Activated naive CD4-positive, alpha-beta T cell treated with anti-CD3 and anti-CD28 coated beads for 36 hours (primary cell): ENCODE data around the gene FHL3. TPM values are rescaled to one million over a fixed set of nuclear protein-coding genes. Genes with fewer than 3 reads are reported as not detected.
"Not testable (repeated sequence)": the region's sequence is repeated elsewhere in the genome, so short reads cannot be mapped to it uniquely, and the experiment has no call there.

Source experiments
- CTCF ChIA-PET: fragments of 350-600 bp; sonication (Branson Sonifier 250); formaldehyde crosslinking; loops from one replicate; lab custom pipeline; 2021; ENCODE audit warnings: antibody characterized with exemption; lab: Charles Lee
- DNase-seq: peaks from one replicate; pipeline ENCODE4 v3.0.0-alpha.2; 2020
- H3K27ac Mint-ChIP-seq: one replicate; pipeline ENCODE4 v1.8.0; 2021; ENCODE audit warnings: mild to moderate bottlenecking, mixed read lengths
- H3K27me3 Mint-ChIP-seq: one replicate; pipeline ENCODE4 v1.8.0; 2021; ENCODE audit warnings: low read depth, mixed read lengths
- H3K36me3 Mint-ChIP-seq: one replicate; pipeline ENCODE4 v1.8.0; 2021; ENCODE audit warnings: low read depth, mixed read lengths
- H3K4me1 Mint-ChIP-seq: one replicate; pipeline ENCODE4 v1.8.0; 2021; ENCODE audit warnings: low read depth, mixed read lengths
- H3K4me3 Mint-ChIP-seq: one replicate; pipeline ENCODE4 v1.8.0; 2021; ENCODE audit warnings: mild to moderate bottlenecking, moderate library complexity, mixed read lengths
- H3K9me3 Mint-ChIP-seq: one replicate; pipeline ENCODE4 v1.8.0; 2021; ENCODE audit warnings: mixed read lengths
- intact Hi-C: fragments of 100-400 bp; cut with micrococcal nuclease; formaldehyde crosslinking; loops from one replicate; pipeline ENCODE4 v1.15.1; 2023
- total RNA-seq, 2 experiments: library from RNA; stranded (reverse); gene quantifications; one replicate each; pipeline ENCODE4 v1.2.3, GENCODE V29; 2021

FHL3 gene
- total RNA-seq, 2 experiments from 2014 or later = 12.1 to 12.7 TPM

- no peak for DNase-seq
- no peaks in the 10 kb centered on the region for H3K27me3 Mint-ChIP-seq
- H3K9me3 Mint-ChIP-seq = no peaks in the 10 kb centered on the region
- CTCF ChIA-PET = interaction anchor here (0.7 to 1.1 kb wide), 2 partner anchors 8 to 19 kb away, joined by 3 to 4 read pairs; partner anchors contain the start of gene SF3A3
- intact Hi-C loops = loop anchor here (10.0 kb wide), 1 partner anchor 523 kb away; the partner anchor contains the start of gene ZC3H12A
- H3K27ac Mint-ChIP-seq = no peak overlapping the region
- peaks cover 38% of the 10 kb centered on the region for H3K4me1 Mint-ChIP-seq
- H3K4me3 Mint-ChIP-seq = no peak overlapping the region
- H3K36me3 Mint-ChIP-seq = peaks cover 6% of the 10 kb centered on the region
Measured at GRCh38 chr1:37998089-37998808, 7.1 kb downstream of the FHL3 start.

GRCh38 chr1:37997256-37998088 lies 7.8 kb downstream of the FHL3 start:
- no peak for DNase-seq
- CTCF ChIA-PET = interaction anchor here (0.7 kb wide), 1 partner anchor 18 kb away, joined by 3 read pairs; no protein-coding TSS in a partner anchor
- no peak overlapping the region for H3K27ac Mint-ChIP-seq
- H3K36me3 Mint-ChIP-seq = peaks cover 6% of the 10 kb centered on the region
- H3K4me3 Mint-ChIP-seq = no peak overlapping the region
- peaks cover 37% of the 10 kb centered on the region for H3K4me1 Mint-ChIP-seq
- H3K9me3 Mint-ChIP-seq = no peaks in the 10 kb centered on the region
- intact Hi-C loops = loop anchor here (10.0 kb wide), 1 partner anchor 523 kb away; the partner anchor contains the start of gene ZC3H12A
- no peaks in the 10 kb centered on the region for H3K27me3 Mint-ChIP-seq

GRCh38 chr1:37995751-37996345 lies 9.5 kb downstream of the FHL3 start:
- Mint-ChIP-seq H3K27me3 (no peaks in the 10 kb centered on the region), H3K27ac (peak overlapping the region; percentile 66), H3K36me3 (peaks cover 6% of the 10 kb centered on the region), H3K4me1 (peaks cover 37% of the 10 kb centered on the region), H3K9me3 (no peaks in the 10 kb centered on the region), H3K4me3 (peak overlapping the region; percentile 48)
- DNase-seq = peak; percentile 68
- intact Hi-C loops = loop anchor here (10.0 kb wide), 1 partner anchor 521 kb away; the partner anchor contains the start of gene ZC3H12A
- CTCF ChIA-PET = no interaction called here

GRCh38 chr1:37994886-37995566 lies 10.3 kb downstream of the FHL3 start:
- DNase-seq = no peak
- Mint-ChIP-seq H3K4me3 (peak overlapping the region; percentile 66), H3K4me1 (peaks cover 34% of the 10 kb centered on the region), H3K36me3 (peaks cover 6% of the 10 kb centered on the region), H3K9me3 (no peaks in the 10 kb centered on the region), H3K27me3 (no peaks in the 10 kb centered on the region), H3K27ac (peak overlapping the region; percentile 41)
- intact Hi-C loops = loop anchor here (10.0 kb wide), 1 partner anchor 520 kb away; the partner anchor contains the start of gene ZC3H12A
- CTCF ChIA-PET = interaction anchor here (1.7 kb wide), 1 partner anchor 15 kb away, joined by 13 read pairs; no protein-coding TSS in a partner anchor

GRCh38 chr1:37989361-37989930 lies 15.9 kb downstream of the FHL3 start:
- CTCF ChIA-PET = interaction anchor here (0.6 to 3.1 kb wide), 15 partner anchors 9 to 511 kb away, joined by 3 to 23 read pairs (median 4); partner anchors contain the start of gene UTP11
- Mint-ChIP-seq H3K27me3 (no peaks in the 10 kb centered on the region), H3K4me3 (peak overlapping the region; percentile 94), H3K36me3 (peaks cover 19% of the 10 kb centered on the region), H3K27ac (peak overlapping the region; percentile 88), H3K4me1 (peaks cover 19% of the 10 kb centered on the region), H3K9me3 (no peaks in the 10 kb centered on the region)
- intact Hi-C loops = loop anchor here (1.0 to 5.0 kb wide), 2 partner anchors 57 to 130 kb away; partner anchors contain the start of gene MTF1
- DNase-seq = peak; percentile 53

GRCh38 chr1:37987679-37988078 lies 17.6 kb downstream of the FHL3 start:
- intact Hi-C loops = loop anchor here (5.0 kb wide), 1 partner anchor 55 kb away; no protein-coding TSS in a partner anchor
- peaks cover 27% of the 10 kb centered on the region for H3K36me3 Mint-ChIP-seq
- no peaks in the 10 kb centered on the region for H3K27me3 Mint-ChIP-seq
- CTCF ChIA-PET = no interaction called here
- H3K9me3 Mint-ChIP-seq = no peaks in the 10 kb centered on the region
- H3K27ac Mint-ChIP-seq = no peak overlapping the region
- peaks cover 16% of the 10 kb centered on the region for H3K4me1 Mint-ChIP-seq
- H3K4me3 Mint-ChIP-seq = no peak overlapping the region
- DNase-seq = no peak

GRCh38 chr1:37983546-37983945 lies 21.8 kb downstream of the FHL3 start:
- CTCF ChIA-PET = no interaction called here
- H3K4me3 Mint-ChIP-seq = no peak overlapping the region
- H3K27ac Mint-ChIP-seq = no peak overlapping the region
- peaks cover 11% of the 10 kb centered on the region for H3K4me1 Mint-ChIP-seq
- no peaks in the 10 kb centered on the region for H3K27me3 Mint-ChIP-seq
- no peak for DNase-seq
- H3K36me3 Mint-ChIP-seq = peaks cover 52% of the 10 kb centered on the region
- H3K9me3 Mint-ChIP-seq = no peaks in the 10 kb centered on the region
- intact Hi-C loops = no loop called here

GRCh38 chr1:37978541-37978940 lies 26.8 kb downstream of the FHL3 start:
- Mint-ChIP-seq H3K9me3 (no peaks in the 10 kb centered on the region), H3K27me3 (no peaks in the 10 kb centered on the region), H3K4me3 (no peak overlapping the region), H3K27ac (no peak overlapping the region), H3K4me1 (no peaks in the 10 kb centered on the region), H3K36me3 (peaks cover 66% of the 10 kb centered on the region)
- DNase-seq = no peak
- intact Hi-C loops = loop anchor here (5.0 kb wide), 1 partner anchor 86 kb away; no protein-coding TSS in a partner anchor
- CTCF ChIA-PET = no interaction called here

- H3K36me3 Mint-ChIP-seq = peaks cover 74% of the 10 kb centered on the region
- CTCF ChIA-PET = interaction anchor here (0.9 to 1.2 kb wide), 2 partner anchors 15 to 37 kb away, joined by 3 to 4 read pairs; no protein-coding TSS in a partner anchor
- peaks cover 16% of the 10 kb centered on the region for H3K4me1 Mint-ChIP-seq
- not testable (repeated sequence) for H3K27me3 Mint-ChIP-seq, DNase-seq, H3K4me3 Mint-ChIP-seq, H3K27ac Mint-ChIP-seq, H3K9me3 Mint-ChIP-seq
- intact Hi-C loops = loop anchor here (5.0 kb wide), 1 partner anchor 83 kb away; no protein-coding TSS in a partner anchor
Measured at GRCh38 chr1:37975083-37975482, 30.2 kb downstream of the FHL3 start.

GRCh38 chr1:37974567-37974966 lies 30.7 kb downstream of the FHL3 start:
- peaks cover 16% of the 10 kb centered on the region for H3K4me1 Mint-ChIP-seq
- H3K4me3 Mint-ChIP-seq = no peak overlapping the region
- DNase-seq = no peak
- H3K27ac Mint-ChIP-seq = no peak overlapping the region
- intact Hi-C loops = no loop called here
- H3K9me3 Mint-ChIP-seq = no peaks in the 10 kb centered on the region
- no peaks in the 10 kb centered on the region for H3K27me3 Mint-ChIP-seq
- CTCF ChIA-PET = interaction anchor here (0.6 to 1.2 kb wide), 2 partner anchors 14 to 90 kb away, joined by 4 read pairs; no protein-coding TSS in a partner anchor
- peaks cover 70% of the 10 kb centered on the region for H3K36me3 Mint-ChIP-seq

- H3K27ac Mint-ChIP-seq, H3K4me3 Mint-ChIP-seq, H3K27me3 Mint-ChIP-seq, H3K9me3 Mint-ChIP-seq, DNase-seq, intact Hi-C loops: not testable (repeated sequence)
- Mint-ChIP-seq H3K36me3 (peaks cover 69% of the 10 kb centered on the region), H3K4me1 (peaks cover 16% of the 10 kb centered on the region)
- CTCF ChIA-PET = interaction anchor here (0.6 kb wide), 1 partner anchor 16 kb away, joined by 3 read pairs; no protein-coding TSS in a partner anchor
Measured at GRCh38 chr1:37973684-37974083, 31.6 kb downstream of the FHL3 start.
